GM08714 (cell line): ENCODE results near the gene TRIO.
"Not testable (repeated sequence)": the region's sequence is repeated elsewhere in the genome, so short reads cannot be mapped to it uniquely, and the experiment has no call there.

ENCODE experiments used
- H3K4me3 ChIP-seq: fragments of 200-500 bp; sonication (Bioruptor generic); 2 replicates; pipeline ENCODE4 v1.5.1; 2014; ENCODE audit warnings: mild to moderate bottlenecking, low read length, inconsistent platforms
- ZNF274 ChIP-seq: IDR thresholded peaks from 2 replicates; pipeline ENCODE4 v1.6.1; 2012; ENCODE audit warnings: mild to moderate bottlenecking, low read depth, low read length

The TRIO gene

GRCh38 chr5:14534773-14535172 is 391.6 kb downstream of the TRIO start:
- no peak for TF ChIP-seq ZNF274
- no peak overlapping the region for H3K4me3 ChIP-seq

GRCh38 chr5:14545308-14545707 is 402.2 kb downstream of the TRIO start:
- no peak for TF ChIP-seq ZNF274

GRCh38 chr5:14545862-14546261 is 402.7 kb downstream of the TRIO start:
- no peak for TF ChIP-seq ZNF274
- no peak overlapping the region for H3K4me3 ChIP-seq

More at GRCh38 chr5:14545308-14545707, 402.2 kb downstream of the TRIO start:
- no peak overlapping the region for H3K4me3 ChIP-seq

GRCh38 chr5:14547666-14548065 is 404.5 kb downstream of the TRIO start:
- TF ChIP-seq ZNF274 = no peak

GRCh38 chr5:14551211-14551610 is 408.1 kb downstream of the TRIO start:
- H3K4me3 ChIP-seq = no peak overlapping the region
- no peak for TF ChIP-seq ZNF274

More at GRCh38 chr5:14547666-14548065, 404.5 kb downstream of the TRIO start:
- H3K4me3 ChIP-seq = no peak overlapping the region

- no peak overlapping the region for H3K4me3 ChIP-seq
- TF ChIP-seq ZNF274 = no peak
These were observed 408.9 kb downstream of the TRIO start for GRCh38 chr5:14552017-14552416.

GRCh38 chr5:14554288-14554687 is 411.1 kb downstream of the TRIO start:
- not testable (repeated sequence) for H3K4me3 ChIP-seq

GRCh38 chr5:14556015-14556414 is 412.9 kb downstream of the TRIO start:
- no peak for TF ChIP-seq ZNF274

GRCh38 chr5:14557203-14557770 is 414.1 kb downstream of the TRIO start:
- TF ChIP-seq ZNF274 = no peak

More at GRCh38 chr5:14556015-14556414, 412.9 kb downstream of the TRIO start:
- H3K4me3 ChIP-seq = no peak overlapping the region

GRCh38 chr5:14557791-14558415 is 414.8 kb downstream of the TRIO start:
- no peak for TF ChIP-seq ZNF274
- no peak overlapping the region for H3K4me3 ChIP-seq

More at GRCh38 chr5:14557203-14557770, 414.1 kb downstream of the TRIO start:
- H3K4me3 ChIP-seq = no peak overlapping the region
